WTC11 (cell line): Measurements from ENCODE around the gene MAP3K5.

Source experiments
- ATF3 ChIP-seq: sonication (generic); formaldehyde crosslinking; conservative IDR thresholded peaks from 2 replicates; pipeline ENCODE4 v1.8.1; 2022; ENCODE audit warnings: mild to moderate bottlenecking, missing genetic modification reagents
- CREB1 ChIP-seq: sonication (generic); formaldehyde crosslinking; IDR thresholded peaks from 2 replicates; pipeline ENCODE4 v1.8.0; 2023; ENCODE audit warnings: mild to moderate bottlenecking, missing genetic modification reagents
- CTCF ChIP-seq: fragments of 200-600 bp; IDR thresholded peaks from 2 replicates; pipeline ENCODE4 v1.8.0; 2022; ENCODE audit warnings: antibody characterized with exemption
- FOXP4 ChIP-seq: sonication (generic); formaldehyde crosslinking; IDR thresholded peaks from 2 replicates; pipeline ENCODE4 v1.8.0; 2022; ENCODE audit warnings: mild to moderate bottlenecking, missing genetic modification reagents
- GABPB1 ChIP-seq: sonication (generic); formaldehyde crosslinking; IDR thresholded peaks from 2 replicates; pipeline ENCODE4 v1.8.1; 2023; ENCODE audit warnings: mild to moderate bottlenecking, missing genetic modification reagents
- MAX ChIP-seq: sonication (generic); formaldehyde crosslinking; IDR thresholded peaks from 2 replicates; pipeline ENCODE4 v1.8.0; 2022; ENCODE audit warnings: mild to moderate bottlenecking, missing genetic modification reagents
- USF1 ChIP-seq: sonication (generic); formaldehyde crosslinking; IDR thresholded peaks from 2 replicates; pipeline ENCODE4 v1.8.0; 2022; ENCODE audit warnings: mild to moderate bottlenecking, missing genetic modification reagents
- ZSCAN18 ChIP-seq: fragments of 250-450 bp; sonication (Bioruptor Pico); IDR thresholded peaks from 2 replicates; pipeline ENCODE4 v2.1.2; 2022; ENCODE audit warnings: mild to moderate bottlenecking, moderate library complexity

GRCh38 chr6:136514591-136514990 lies 277.7 kb downstream of the MAP3K5 start:
- TF ChIP-seq MAX (CRISPR knock-in tag) (no peak), CREB1 (CRISPR knock-in tag) (no peak), ZSCAN18 (CRISPR knock-in tag) (no peak), GABPB1 (no peak), CTCF (no peak), FOXP4 (CRISPR knock-in tag) (no peak), USF1 (CRISPR knock-in tag) (no peak), ATF3 (CRISPR knock-in tag) (no peak)
